ENCODE results near the gene RPS19BP1.

The RPS19BP1 gene

GRCh38 chr22:39496131-39496838, 36.3 kb downstream of the RPS19BP1 start:
- Histone ChIP-seq H3K23ac (ENCODE audit: low read length in 2 of 2) (no peak overlapping the region), H3K27ac (ENCODE audit: low read length, poor library complexity, severe bottlenecking) (no peak overlapping the region), H3K9me3 (ENCODE audit: control insufficient read depth, low read length) (no peaks in the 10 kb centered on the region), H2BK5ac (ENCODE audit: low read depth, low read length, poor library complexity, severe bottlenecking) (no peak overlapping the region), H2BK12ac (ENCODE audit: low read length in 2 of 2) (no peak overlapping the region), H3K14ac (ENCODE audit: low read length in 2 of 2) (no peak overlapping the region), H3K27me3 (ENCODE audit: control insufficient read depth in 1 of 2, insufficient read depth in 1 of 2, low read length in 2 of 2) (no peaks in the 10 kb centered on the region), H4K91ac (ENCODE audit: low read length) (no peak overlapping the region), H3K4ac (ENCODE audit: low read depth in 1 of 2, low read length in 2 of 2) (no peak overlapping the region), H4K8ac (ENCODE audit: low read length) (no peak overlapping the region), H2AFZ (ENCODE audit: low read depth, low read length) (no peak overlapping the region), H2BK120ac (ENCODE audit: low read depth, low read length) (no peak overlapping the region), H3K36me3 (ENCODE audit: control insufficient read depth in 1 of 2, insufficient read depth in 2 of 2, low read depth in 1 of 2, low read length in 2 of 2) (no peaks in the 10 kb centered on the region), H2AK5ac (ENCODE audit: low read length, severe bottlenecking) (no peak overlapping the region), H3K79me1 (replicated peaks; ENCODE audit: low read length, poor library complexity, severe bottlenecking) (no peaks in the 10 kb centered on the region), H2BK15ac (ENCODE audit: low read depth, poor library complexity, severe bottlenecking) (no peak overlapping the region), H3K4me1 (ENCODE audit: control insufficient read depth, insufficient read depth, low read depth, low read length) (peaks cover 8% of the 10 kb centered on the region), H3K4me3 (ENCODE audit: insufficient read depth in 1 of 2, low read depth in 1 of 2, low read length in 2 of 2) (no peak overlapping the region), H3K18ac (ENCODE audit: low read depth in 1 of 2, low read length in 2 of 2) (no peak overlapping the region), H3K9ac (ENCODE audit: low read length) (no peak overlapping the region), H3K4me2 (ENCODE audit: low read length, poor library complexity, severe bottlenecking) (no peak overlapping the region)
- 54% methylated on average over 13 of the region's 13 CpGs for WGBS
- DNase-seq: peak; percentile 82

GRCh38 chr22:39494471-39495120, 38.0 kb downstream of the RPS19BP1 start:
- H3K9ac ChIP-seq (ENCODE audit: low read length): peak overlapping the region; percentile 66
- H2BK120ac ChIP-seq (ENCODE audit: low read depth, low read length): no peak overlapping the region
- H3K79me1 ChIP-seq (replicated peaks; ENCODE audit: low read length, poor library complexity, severe bottlenecking): no peaks in the 10 kb centered on the region
- no peak overlapping the region for H4K91ac ChIP-seq (ENCODE audit: low read length)
- no peak overlapping the region for H3K4me2 ChIP-seq (ENCODE audit: low read length, poor library complexity, severe bottlenecking)
- H3K14ac ChIP-seq (ENCODE audit: low read length in 2 of 2): no peak overlapping the region
- no peaks in the 10 kb centered on the region for H3K27me3 ChIP-seq (ENCODE audit: control insufficient read depth in 1 of 2, insufficient read depth in 1 of 2, low read length in 2 of 2)
- H3K18ac ChIP-seq (ENCODE audit: low read depth in 1 of 2, low read length in 2 of 2): no peak overlapping the region
- H3K4ac ChIP-seq (ENCODE audit: low read depth in 1 of 2, low read length in 2 of 2): peak overlapping the region in 1 of 2 experiments; percentile 3
- no peaks in the 10 kb centered on the region for H3K36me3 ChIP-seq (ENCODE audit: control insufficient read depth in 1 of 2, insufficient read depth in 2 of 2, low read depth in 1 of 2, low read length in 2 of 2)
- peak; percentile 35 for DNase-seq
- H3K23ac ChIP-seq (ENCODE audit: low read length in 2 of 2): no peak overlapping the region
- peaks cover 2% of the 10 kb centered on the region for H3K4me1 ChIP-seq (ENCODE audit: control insufficient read depth, insufficient read depth, low read depth, low read length)
- no peak overlapping the region for H2BK5ac ChIP-seq (ENCODE audit: low read depth, low read length, poor library complexity, severe bottlenecking)
- H3K4me3 ChIP-seq (ENCODE audit: insufficient read depth in 1 of 2, low read depth in 1 of 2, low read length in 2 of 2): no peak overlapping the region
- H2AK5ac ChIP-seq (ENCODE audit: low read length, severe bottlenecking): no peak overlapping the region
- 81% methylated on average over 10 of the region's 10 CpGs for WGBS
- H3K27ac ChIP-seq (ENCODE audit: low read length, poor library complexity, severe bottlenecking): no peak overlapping the region
- H4K8ac ChIP-seq (ENCODE audit: low read length): no peak overlapping the region
- H2AFZ ChIP-seq (ENCODE audit: low read depth, low read length): no peak overlapping the region
- H3K9me3 ChIP-seq (ENCODE audit: control insufficient read depth, low read length): no peaks in the 10 kb centered on the region
- peak overlapping the region in 1 of 2 experiments; percentile 15 for H2BK12ac ChIP-seq (ENCODE audit: low read length in 2 of 2)
- H2BK15ac ChIP-seq (ENCODE audit: low read depth, poor library complexity, severe bottlenecking): no peak overlapping the region

GRCh38 chr22:39493759-39494158, 38.8 kb downstream of the RPS19BP1 start:
- Histone ChIP-seq H3K9ac (ENCODE audit: low read length) (peak overlapping the region; percentile 66), H2BK15ac (ENCODE audit: low read depth, poor library complexity, severe bottlenecking) (no peak overlapping the region)

GRCh38 chr22:39492186-39492585, 40.4 kb downstream of the RPS19BP1 start:
- H3K27me3 ChIP-seq (ENCODE audit: control insufficient read depth in 1 of 2, insufficient read depth in 1 of 2, low read length in 2 of 2): no peaks in the 10 kb centered on the region
- H2AK5ac ChIP-seq (ENCODE audit: low read length, severe bottlenecking): no peak overlapping the region
- no peak overlapping the region for H3K4me3 ChIP-seq (ENCODE audit: insufficient read depth in 1 of 2, low read depth in 1 of 2, low read length in 2 of 2)
- no peak overlapping the region for H3K14ac ChIP-seq (ENCODE audit: low read length in 2 of 2)
- H2BK5ac ChIP-seq (ENCODE audit: low read depth, low read length, poor library complexity, severe bottlenecking): no peak overlapping the region
- no peak overlapping the region for H2BK15ac ChIP-seq (ENCODE audit: low read depth, poor library complexity, severe bottlenecking)
- H4K91ac ChIP-seq (ENCODE audit: low read length): no peak overlapping the region
- H2AFZ ChIP-seq (ENCODE audit: low read depth, low read length): no peak overlapping the region
- H3K27ac ChIP-seq (ENCODE audit: low read length, poor library complexity, severe bottlenecking): no peak overlapping the region
- H3K4me1 ChIP-seq (ENCODE audit: control insufficient read depth, insufficient read depth, low read depth, low read length): peaks cover 2% of the 10 kb centered on the region
- no peak overlapping the region for H3K4me2 ChIP-seq (ENCODE audit: low read length, poor library complexity, severe bottlenecking)
- 85% methylated on average over 3 of the region's 3 CpGs for WGBS
- H4K8ac ChIP-seq (ENCODE audit: low read length): no peak overlapping the region
- H2BK12ac ChIP-seq (ENCODE audit: low read length in 2 of 2): no peak overlapping the region
- H3K9me3 ChIP-seq (ENCODE audit: control insufficient read depth, low read length): no peaks in the 10 kb centered on the region
- H3K23ac ChIP-seq (ENCODE audit: low read length in 2 of 2): no peak overlapping the region
- no peak overlapping the region for H3K4ac ChIP-seq (ENCODE audit: low read depth in 1 of 2, low read length in 2 of 2)
- no peak for DNase-seq
- no peak overlapping the region for H2BK120ac ChIP-seq (ENCODE audit: low read depth, low read length)
- no peak overlapping the region for H3K9ac ChIP-seq (ENCODE audit: low read length)
- no peak overlapping the region for H3K18ac ChIP-seq (ENCODE audit: low read depth in 1 of 2, low read length in 2 of 2)
- no peaks in the 10 kb centered on the region for H3K79me1 ChIP-seq (replicated peaks; ENCODE audit: low read length, poor library complexity, severe bottlenecking)
- H3K36me3 ChIP-seq (ENCODE audit: control insufficient read depth in 1 of 2, insufficient read depth in 2 of 2, low read depth in 1 of 2, low read length in 2 of 2): peaks cover 0 to 9% of the 10 kb centered on the region in 2 experiments

More at GRCh38 chr22:39493759-39494158, 38.8 kb downstream of the RPS19BP1 start:
- Histone ChIP-seq H3K27ac (ENCODE audit: low read length, poor library complexity, severe bottlenecking) (no peak overlapping the region), H2BK120ac (ENCODE audit: low read depth, low read length) (no peak overlapping the region), H3K79me1 (replicated peaks; ENCODE audit: low read length, poor library complexity, severe bottlenecking) (no peaks in the 10 kb centered on the region), H2BK5ac (ENCODE audit: low read depth, low read length, poor library complexity, severe bottlenecking) (no peak overlapping the region), H3K18ac (ENCODE audit: low read depth in 1 of 2, low read length in 2 of 2) (no peak overlapping the region), H3K4me1 (ENCODE audit: control insufficient read depth, insufficient read depth, low read depth, low read length) (peaks cover 2% of the 10 kb centered on the region), H4K91ac (ENCODE audit: low read length) (no peak overlapping the region), H3K4me2 (ENCODE audit: low read length, poor library complexity, severe bottlenecking) (no peak overlapping the region), H3K4me3 (ENCODE audit: insufficient read depth in 1 of 2, low read depth in 1 of 2, low read length in 2 of 2) (no peak overlapping the region), H4K8ac (ENCODE audit: low read length) (no peak overlapping the region), H3K14ac (ENCODE audit: low read length in 2 of 2) (no peak overlapping the region), H3K36me3 (ENCODE audit: control insufficient read depth in 1 of 2, insufficient read depth in 2 of 2, low read depth in 1 of 2, low read length in 2 of 2) (no peaks in the 10 kb centered on the region), H3K27me3 (ENCODE audit: control insufficient read depth in 1 of 2, insufficient read depth in 1 of 2, low read length in 2 of 2) (no peaks in the 10 kb centered on the region), H3K23ac (ENCODE audit: low read length in 2 of 2) (no peak overlapping the region), H2AK5ac (ENCODE audit: low read length, severe bottlenecking) (no peak overlapping the region), H3K4ac (ENCODE audit: low read depth in 1 of 2, low read length in 2 of 2) (no peak overlapping the region), H3K9me3 (ENCODE audit: control insufficient read depth, low read length) (no peaks in the 10 kb centered on the region), H2AFZ (ENCODE audit: low read depth, low read length) (no peak overlapping the region), H2BK12ac (ENCODE audit: low read length in 2 of 2) (no peak overlapping the region)
- WGBS: 52% methylated on average over 4 of the region's 4 CpGs
- peak; percentile 85 for DNase-seq

Data from mesenchymal stem cell (in vitro differentiated cells and primary cell).